VCaP (cell line): ENCODE results near the gene KCNK1.

Experiments used
- H3K27ac ChIP-seq: fragments of 450-650 bp; 2 replicates; pipeline ENCODE4 v1.5.1; 2017
- TF ChIP-seq, protein P1 (sequence below): fragments of 450-650 bp; conservative IDR thresholded peaks from 2 replicates; pipeline ENCODE4 v1.5.1; 2017; ENCODE audit warnings: mild to moderate bottlenecking, moderate library complexity

Gene KCNK1

DNA sequence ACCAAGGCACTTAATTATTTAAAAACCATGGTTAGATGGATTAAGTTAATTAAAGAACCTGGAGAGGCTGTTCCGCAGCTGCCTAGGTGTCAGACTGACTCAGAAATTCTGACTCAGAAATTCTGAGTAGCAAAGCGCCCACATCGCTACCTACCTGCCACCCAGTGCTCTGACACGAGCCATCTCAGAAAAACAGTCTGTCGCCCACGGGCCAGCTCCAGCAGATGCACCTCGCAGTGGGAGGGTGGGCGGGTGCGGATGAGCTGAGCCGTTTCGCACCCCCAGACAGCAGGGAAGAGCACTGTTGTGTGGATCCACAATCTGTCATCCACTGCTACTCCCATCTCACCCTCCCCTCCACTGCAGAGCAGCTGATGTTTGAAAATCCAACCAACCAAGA, 13.5 kb downstream of the KCNK1 start:
- TF ChIP-seq, protein P1, sequence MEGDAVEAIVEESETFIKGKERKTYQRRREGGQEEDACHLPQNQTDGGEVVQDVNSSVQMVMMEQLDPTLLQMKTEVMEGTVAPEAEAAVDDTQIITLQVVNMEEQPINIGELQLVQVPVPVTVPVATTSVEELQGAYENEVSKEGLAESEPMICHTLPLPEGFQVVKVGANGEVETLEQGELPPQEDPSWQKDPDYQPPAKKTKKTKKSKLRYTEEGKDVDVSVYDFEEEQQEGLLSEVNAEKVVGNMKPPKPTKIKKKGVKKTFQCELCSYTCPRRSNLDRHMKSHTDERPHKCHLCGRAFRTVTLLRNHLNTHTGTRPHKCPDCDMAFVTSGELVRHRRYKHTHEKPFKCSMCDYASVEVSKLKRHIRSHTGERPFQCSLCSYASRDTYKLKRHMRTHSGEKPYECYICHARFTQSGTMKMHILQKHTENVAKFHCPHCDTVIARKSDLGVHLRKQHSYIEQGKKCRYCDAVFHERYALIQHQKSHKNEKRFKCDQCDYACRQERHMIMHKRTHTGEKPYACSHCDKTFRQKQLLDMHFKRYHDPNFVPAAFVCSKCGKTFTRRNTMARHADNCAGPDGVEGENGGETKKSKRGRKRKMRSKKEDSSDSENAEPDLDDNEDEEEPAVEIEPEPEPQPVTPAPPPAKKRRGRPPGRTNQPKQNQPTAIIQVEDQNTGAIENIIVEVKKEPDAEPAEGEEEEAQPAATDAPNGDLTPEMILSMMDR, result no peak

DNA sequence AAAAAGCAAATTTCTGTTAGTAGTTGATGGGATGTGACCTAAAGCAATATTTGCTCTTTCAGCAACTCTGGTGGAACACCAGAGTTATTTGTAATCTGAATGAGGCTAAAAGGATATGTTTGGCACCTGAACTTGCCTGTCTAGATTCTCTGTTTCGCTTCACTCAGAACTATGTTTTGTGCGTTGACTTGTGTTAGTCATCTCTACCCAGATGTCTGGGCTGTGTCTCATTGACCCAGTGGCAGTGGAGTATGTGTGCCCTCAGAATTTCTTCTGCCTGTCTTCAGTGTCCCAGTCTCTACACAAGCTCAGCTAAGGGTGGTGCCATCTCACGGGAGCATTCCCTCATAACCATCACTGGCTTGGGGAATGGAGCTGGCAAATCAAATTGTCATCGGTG, 13.9 kb downstream of the KCNK1 start:
- TF ChIP-seq, protein P1, result no peak
- no peak overlapping the region for H3K27ac ChIP-seq

More for the DNA sequence above, 13.5 kb downstream of the KCNK1 start:
- no peak overlapping the region for H3K27ac ChIP-seq

DNA sequence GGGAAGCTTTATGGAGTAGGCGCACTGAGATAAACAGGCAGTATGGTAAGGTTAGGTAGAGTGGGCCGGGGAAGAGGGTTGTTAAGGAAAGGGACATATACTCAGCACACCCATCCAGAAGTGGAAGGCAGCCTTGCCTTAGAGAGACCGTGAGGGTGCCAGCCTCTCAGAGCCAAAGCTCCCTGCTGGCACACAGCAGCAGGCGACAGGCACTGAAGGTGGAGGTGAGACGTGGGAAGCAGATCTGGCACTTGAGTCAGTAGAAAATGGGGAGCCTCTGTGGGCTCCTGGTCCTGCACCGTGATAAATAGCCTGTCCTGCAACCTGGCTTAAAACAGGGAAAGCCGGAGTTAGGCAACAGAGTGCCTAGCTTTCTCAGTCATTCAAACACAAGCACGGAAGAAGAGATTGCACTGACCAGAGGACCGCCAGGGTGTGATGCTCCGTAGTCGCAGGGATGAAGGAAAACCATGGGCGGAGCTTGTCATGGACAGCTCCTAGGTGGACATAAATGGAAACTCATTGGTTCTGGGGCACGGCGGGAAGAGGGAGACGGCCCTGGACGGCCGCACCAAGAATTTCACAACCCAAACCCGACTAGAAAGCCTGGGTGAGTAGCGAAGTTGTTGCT, 15.5 kb downstream of the KCNK1 start:
- TF ChIP-seq, protein P1, result no peak
- no peak overlapping the region for H3K27ac ChIP-seq

DNA sequence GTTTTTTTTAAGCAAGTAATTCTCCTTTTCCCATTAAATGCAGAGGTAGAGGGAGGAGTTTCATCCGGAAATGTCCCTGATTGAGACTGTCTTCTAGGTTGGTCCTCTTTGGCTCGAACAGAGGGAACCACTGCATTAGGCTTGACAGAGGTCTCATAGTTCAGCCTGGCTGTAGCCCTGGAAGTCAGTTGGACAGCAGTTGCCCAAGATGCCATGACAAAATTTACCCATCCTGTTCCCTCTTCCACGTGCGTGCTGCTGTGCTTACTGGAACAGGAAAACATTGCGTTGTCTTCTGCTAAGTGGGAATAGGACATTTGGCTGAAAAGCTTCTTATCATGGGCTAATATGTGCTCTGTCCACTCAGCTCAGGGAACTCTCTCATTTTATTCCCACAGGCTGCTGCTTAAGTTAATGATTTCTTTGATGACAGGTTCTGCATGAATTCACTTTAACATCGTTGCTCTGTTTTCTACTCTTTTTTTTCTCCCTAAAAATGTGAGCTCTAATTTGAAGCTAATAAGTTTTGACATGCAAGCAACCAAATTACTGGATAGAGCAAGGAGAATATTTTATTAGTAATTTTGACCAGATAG, 18.0 kb downstream of the KCNK1 start:
- TF ChIP-seq, protein P1, result no peak
- no peak overlapping the region for H3K27ac ChIP-seq

DNA sequence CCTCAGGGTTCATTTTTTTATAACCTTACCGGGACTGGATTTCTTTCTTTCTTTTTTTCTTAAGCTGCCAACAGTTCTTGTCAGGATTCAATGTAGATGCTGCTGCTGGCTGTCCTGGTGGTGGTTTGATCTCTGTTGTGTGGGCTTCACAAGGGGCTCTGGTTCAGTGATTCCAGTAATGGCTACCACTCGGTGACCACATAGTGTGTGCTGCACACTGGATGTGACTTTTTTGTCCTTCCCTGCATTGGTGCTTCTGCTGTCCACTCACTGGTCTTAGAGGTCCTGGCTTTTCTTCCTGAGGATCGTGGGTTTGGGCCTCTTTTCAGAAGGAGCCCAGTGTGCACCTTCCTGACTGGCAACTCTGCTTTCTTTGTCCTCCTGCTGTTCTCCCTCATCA, 18.5 kb downstream of the KCNK1 start:
- TF ChIP-seq, protein P1, result no peak

DNA sequence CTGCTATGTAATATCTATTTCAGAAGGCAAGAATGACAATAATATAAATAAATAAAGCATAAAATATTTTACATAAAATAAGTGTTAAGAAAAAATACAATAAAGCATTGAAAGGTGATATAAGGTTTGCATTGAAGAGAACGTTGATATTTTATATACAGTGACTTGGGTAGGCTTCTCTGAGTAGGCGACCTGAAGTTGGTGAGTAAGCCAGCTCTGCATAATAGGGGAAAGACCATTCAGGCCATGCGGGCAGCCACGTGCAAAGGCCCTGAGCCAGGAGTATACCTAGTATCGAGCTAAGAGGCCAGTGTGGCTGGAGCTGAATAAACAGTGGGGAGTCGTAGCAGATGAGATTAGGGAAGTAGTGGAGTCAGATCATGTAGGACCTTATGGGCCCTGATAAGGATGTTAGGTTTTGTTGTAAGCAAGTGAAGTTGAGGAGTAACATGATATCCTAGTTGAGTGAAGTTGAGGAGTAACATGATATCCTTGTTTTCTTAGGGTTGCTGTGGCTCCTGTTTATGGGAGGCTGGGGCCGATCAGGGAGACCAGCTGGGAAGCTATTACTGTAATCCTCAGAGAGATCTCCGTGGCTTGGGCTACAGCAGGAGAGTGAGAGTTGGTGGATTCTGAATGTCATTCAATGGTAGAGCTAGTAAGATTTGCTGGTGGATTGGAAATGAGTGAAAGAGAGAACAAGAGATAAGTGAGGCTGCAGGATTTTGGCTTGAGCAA, 22.0 kb downstream of the KCNK1 start:
- H3K27ac ChIP-seq, result no peak overlapping the region

More for the DNA sequence above, 18.5 kb downstream of the KCNK1 start:
- no peak overlapping the region for H3K27ac ChIP-seq

DNA sequence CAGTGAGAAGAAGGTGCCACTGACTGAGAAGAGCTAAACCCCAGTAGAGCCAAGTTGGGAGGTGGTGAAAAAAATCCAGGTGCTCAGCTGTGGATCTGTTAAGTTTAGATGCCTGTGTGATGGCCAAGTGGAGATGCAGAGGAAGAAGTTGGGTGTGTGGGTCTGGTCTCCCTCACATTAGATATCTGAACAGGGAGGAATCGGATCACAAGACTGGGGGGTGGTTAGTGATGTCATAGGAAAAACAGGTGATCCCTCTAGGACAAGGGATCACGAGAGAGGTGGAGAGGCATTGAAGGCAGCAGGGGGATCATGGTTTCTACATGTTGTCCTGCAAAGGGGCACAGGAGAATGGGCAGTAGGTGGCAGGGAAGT, 22.6 kb downstream of the KCNK1 start:
- no peak overlapping the region for H3K27ac ChIP-seq
- TF ChIP-seq, protein P1, result no peak

More for the DNA sequence above, 22.0 kb downstream of the KCNK1 start:
- TF ChIP-seq, protein P1, result no peak
